Erythroblast (primary cell): ENCODE measurements around the gene TAAR1.
"Not testable (repeated sequence)": the region's sequence is repeated elsewhere in the genome, so short reads cannot be mapped to it uniquely, and the experiment has no call there.

Experiments
- DNase-seq, 2 experiments: peaks; one replicate each; lab custom pipeline; 2025; lab: John Stamatoyannopoulos, UW
- GATA1 ChIP-seq: IDR thresholded peaks from 2 replicates; pipeline ENCODE4 v1.6.1; 2011; ENCODE audit warnings: low read depth, mild to moderate bottlenecking, control low read depth, low read length, moderate library complexity
- POLR2A ChIP-seq: IDR thresholded peaks from 2 replicates; pipeline ENCODE4 v1.6.1; 2011; ENCODE audit warnings: mild to moderate bottlenecking, low read length

The TAAR1 gene, protein sequence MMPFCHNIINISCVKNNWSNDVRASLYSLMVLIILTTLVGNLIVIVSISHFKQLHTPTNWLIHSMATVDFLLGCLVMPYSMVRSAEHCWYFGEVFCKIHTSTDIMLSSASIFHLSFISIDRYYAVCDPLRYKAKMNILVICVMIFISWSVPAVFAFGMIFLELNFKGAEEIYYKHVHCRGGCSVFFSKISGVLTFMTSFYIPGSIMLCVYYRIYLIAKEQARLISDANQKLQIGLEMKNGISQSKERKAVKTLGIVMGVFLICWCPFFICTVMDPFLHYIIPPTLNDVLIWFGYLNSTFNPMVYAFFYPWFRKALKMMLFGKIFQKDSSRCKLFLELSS

DNA sequence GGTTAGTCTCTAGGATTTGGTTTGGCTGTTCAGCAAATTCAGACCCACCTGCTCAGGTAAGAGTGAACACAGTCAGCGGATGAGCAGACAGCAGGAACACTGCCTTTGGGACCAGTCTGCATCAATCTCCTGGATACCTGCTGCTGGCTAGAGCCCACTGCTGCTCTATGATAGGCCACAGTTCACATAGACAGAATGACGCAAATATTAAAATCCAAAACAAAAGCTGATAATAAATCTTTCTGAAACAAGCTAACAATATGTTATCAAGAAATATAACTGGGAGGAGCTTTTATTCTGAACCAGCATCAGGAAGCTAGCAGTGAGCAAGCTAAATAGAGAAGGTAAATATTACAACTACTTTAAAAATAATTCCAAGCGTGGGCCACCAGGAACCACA is at the start of gene TAAR1:
Gene TAAR1 (minus strand): TSS at position 101 of the 400 bp plus-strand sequence. CDS start 13,179 bp downstream, outside the sequence.
- no peak for DNase-seq
- no peak for TF ChIP-seq GATA1
- TF ChIP-seq POLR2A = no peak

- DNase-seq = no peak
- no peak for TF ChIP-seq GATA1
- no peak for TF ChIP-seq POLR2A
These were observed 49.8 kb upstream of the TAAR1 start for GRCh38 chr6:132708771-132709170.

GRCh38 chr6:132708002-132708401 is 49.0 kb upstream of the TAAR1 start:
- TF ChIP-seq GATA1 (no peak), POLR2A (no peak)
- DNase-seq = no peak

GRCh38 chr6:132706756-132707155 is 47.8 kb upstream of the TAAR1 start:
- DNase-seq = not testable (repeated sequence)

- TF ChIP-seq POLR2A = no peak
- no peak for DNase-seq
These were observed 45.0 kb upstream of the TAAR1 start for GRCh38 chr6:132703936-132704335.

- no peak for TF ChIP-seq GATA1
- no peak for TF ChIP-seq POLR2A
- no peak for DNase-seq
These were observed 39.6 kb upstream of the TAAR1 start for GRCh38 chr6:132698608-132699007.

DNA sequence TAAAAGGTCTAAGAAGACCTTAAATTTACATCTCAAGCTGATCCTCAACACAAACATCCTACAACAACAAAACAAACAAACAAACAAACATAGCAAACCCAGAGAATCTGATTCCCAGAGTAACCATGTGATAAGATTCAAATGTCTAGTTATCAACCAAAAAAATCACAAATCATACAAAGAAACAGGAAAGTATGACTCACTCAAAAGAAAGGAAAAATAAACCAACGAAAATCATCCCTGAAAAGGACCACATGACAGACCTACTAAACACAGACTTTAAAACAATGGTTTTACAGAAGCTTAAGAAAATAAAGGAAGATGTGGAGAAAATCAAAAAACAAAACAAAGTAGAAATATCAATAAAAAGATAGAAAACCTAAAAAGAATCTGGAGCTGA is 36.8 kb upstream of the TAAR1 start:
- TF ChIP-seq POLR2A (no peak), GATA1 (no peak)
- no peak for DNase-seq

GRCh38 chr6:132693478-132693877 is 34.5 kb upstream of the TAAR1 start:
- DNase-seq = no peak
- no peak for TF ChIP-seq GATA1
- no peak for TF ChIP-seq POLR2A

DNA sequence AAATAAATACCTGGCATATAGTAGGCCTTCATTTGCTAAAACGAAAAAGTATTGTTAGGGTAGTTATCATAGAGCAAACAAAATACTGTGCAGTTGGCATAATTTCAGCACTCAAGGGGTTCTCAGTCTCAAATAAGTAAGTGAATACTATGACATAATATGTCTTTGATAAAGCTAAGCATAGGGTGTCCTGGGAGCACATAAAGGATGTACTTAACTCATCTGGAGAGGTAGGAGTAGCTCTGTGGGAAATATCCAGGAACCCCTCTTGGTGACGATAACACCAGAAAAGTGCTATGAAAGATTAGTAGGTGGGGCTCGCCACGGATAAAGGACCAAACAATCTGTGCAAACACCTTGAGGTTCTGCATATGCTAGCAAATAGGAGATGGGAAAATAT is 31.7 kb upstream of the TAAR1 start:
- no peak for TF ChIP-seq GATA1
- no peak for TF ChIP-seq POLR2A
- no peak for DNase-seq

DNA sequence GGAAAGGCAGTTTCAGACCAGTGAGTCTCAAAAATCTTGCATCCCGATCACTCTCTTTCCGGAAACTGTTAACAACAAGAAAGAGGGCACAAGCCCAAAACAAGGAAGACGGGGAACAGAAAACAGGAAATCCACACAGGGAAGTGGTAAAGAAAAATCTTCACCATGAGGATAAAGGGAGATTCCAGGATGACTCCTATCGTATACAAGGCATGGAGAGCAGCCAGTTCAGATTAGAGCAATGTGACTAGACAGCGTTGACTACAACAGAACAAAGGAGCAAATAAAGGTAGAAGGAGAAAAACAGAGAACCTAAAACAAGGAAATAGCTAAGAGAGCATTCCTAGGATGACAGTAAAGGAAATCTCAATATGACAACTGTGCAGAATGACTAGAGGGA is 28.3 kb upstream of the TAAR1 start:
- DNase-seq = no peak
- no peak for TF ChIP-seq GATA1
- no peak for TF ChIP-seq POLR2A

DNA sequence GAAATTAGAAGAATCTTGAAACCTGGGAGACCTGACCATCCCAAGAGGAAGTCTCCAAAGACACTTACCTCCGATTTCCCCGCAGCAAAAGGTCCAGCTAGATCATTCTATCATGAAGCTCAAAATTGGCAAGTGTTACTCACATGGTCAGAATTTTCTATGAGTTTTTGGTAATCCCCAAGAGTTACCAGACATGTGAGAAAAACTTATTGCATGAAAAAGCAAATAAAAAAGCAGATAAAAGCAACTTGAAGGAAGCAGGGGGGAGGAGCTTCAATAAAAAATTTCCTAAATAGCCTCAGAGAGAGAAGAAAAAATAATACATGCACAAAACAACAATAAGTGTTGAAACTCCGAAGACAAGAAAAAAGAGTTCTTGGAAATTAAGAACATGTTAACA is 27.5 kb upstream of the TAAR1 start:
- no peak for DNase-seq

GRCh38 chr6:132685009-132685408 is 26.0 kb upstream of the TAAR1 start:
- TF ChIP-seq POLR2A (no peak), GATA1 (no peak)
- no peak for DNase-seq

More for the DNA sequence above, 27.5 kb upstream of the TAAR1 start:
- TF ChIP-seq GATA1 (no peak), POLR2A (no peak)

GRCh38 chr6:132684272-132684671 is 25.3 kb upstream of the TAAR1 start:
- no peak for DNase-seq
- no peak for TF ChIP-seq GATA1
- no peak for TF ChIP-seq POLR2A

GRCh38 chr6:132683543-132683942 is 24.6 kb upstream of the TAAR1 start:
- no peak for TF ChIP-seq GATA1
- no peak for TF ChIP-seq POLR2A
- DNase-seq = no peak

DNA sequence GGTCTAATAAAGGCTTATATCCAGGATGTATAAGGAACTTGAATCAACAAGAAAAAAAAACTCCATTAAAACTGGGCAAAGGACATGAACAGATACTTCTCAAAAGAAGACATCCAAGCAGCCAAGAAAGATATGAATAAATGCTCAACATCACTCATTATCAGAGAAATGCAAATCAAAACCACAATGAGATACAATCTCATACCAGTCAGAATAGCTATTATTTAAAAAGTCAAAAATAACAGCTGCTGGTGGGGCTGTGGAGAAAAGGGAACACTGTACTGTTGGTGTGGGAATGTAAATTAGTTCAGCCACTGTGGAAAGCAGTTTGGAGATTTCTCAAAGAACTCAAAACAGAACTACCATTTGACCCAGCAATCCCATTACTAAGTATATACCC is 20.1 kb upstream of the TAAR1 start:
- DNase-seq = not testable (repeated sequence)
